ENCODE data around the gene IFT43. TPM values are rescaled to one million over a fixed set of nuclear protein-coding genes. Genes with fewer than 3 reads are reported as not detected.

Gene IFT43
- total RNA-seq, 6 experiments from 2014 or later = 27.1 to 33.4 (median 29.3) TPM

DNA sequence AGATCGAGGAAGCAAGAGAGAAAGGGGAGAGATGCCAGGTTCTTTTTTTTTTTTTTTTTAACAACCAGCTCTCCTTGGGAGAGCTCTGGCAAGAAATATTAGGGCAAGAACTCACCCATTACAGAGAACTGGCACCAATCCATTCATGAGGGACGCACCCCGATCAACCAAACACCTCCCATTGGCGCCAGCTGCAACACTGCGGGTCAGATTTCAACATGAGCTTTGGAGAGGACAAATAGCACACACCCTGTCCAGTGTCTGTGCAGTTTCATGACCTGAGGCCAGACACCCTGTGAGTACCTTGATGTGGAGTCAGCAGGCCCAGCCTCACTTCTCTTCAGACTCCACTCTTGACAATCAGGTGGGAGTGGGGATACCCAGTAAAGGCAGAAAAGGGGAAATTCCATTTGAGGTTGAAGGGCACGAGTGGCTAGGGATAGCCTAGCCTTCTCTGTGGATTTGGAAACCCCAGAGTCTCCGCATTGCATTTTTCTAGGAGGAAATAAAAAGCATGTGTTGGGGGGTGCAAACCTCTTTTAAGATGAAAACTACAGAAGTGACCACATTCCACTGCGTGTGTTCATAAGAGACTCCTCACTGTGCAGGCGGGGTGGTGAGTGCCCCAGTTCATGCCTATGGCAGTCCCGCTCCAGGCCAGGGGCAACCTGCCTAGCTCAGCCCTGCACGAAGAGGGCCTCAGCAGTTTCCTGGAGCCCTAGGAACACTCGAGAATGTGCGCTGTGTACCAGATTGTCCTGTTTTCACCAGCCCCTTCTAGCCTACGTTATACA is 123.7 kb downstream of the IFT43 start:
- peak; percentile 15 for DNase-seq
- TF ChIP-seq, protein P1, sequence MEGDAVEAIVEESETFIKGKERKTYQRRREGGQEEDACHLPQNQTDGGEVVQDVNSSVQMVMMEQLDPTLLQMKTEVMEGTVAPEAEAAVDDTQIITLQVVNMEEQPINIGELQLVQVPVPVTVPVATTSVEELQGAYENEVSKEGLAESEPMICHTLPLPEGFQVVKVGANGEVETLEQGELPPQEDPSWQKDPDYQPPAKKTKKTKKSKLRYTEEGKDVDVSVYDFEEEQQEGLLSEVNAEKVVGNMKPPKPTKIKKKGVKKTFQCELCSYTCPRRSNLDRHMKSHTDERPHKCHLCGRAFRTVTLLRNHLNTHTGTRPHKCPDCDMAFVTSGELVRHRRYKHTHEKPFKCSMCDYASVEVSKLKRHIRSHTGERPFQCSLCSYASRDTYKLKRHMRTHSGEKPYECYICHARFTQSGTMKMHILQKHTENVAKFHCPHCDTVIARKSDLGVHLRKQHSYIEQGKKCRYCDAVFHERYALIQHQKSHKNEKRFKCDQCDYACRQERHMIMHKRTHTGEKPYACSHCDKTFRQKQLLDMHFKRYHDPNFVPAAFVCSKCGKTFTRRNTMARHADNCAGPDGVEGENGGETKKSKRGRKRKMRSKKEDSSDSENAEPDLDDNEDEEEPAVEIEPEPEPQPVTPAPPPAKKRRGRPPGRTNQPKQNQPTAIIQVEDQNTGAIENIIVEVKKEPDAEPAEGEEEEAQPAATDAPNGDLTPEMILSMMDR (IDR thresholded peaks at IDR 0.05) = no peak
- H3K27me3 Mint-ChIP-seq (ENCODE audit: insufficient read depth) = peaks cover 29% of the 10 kb centered on the region

DNA sequence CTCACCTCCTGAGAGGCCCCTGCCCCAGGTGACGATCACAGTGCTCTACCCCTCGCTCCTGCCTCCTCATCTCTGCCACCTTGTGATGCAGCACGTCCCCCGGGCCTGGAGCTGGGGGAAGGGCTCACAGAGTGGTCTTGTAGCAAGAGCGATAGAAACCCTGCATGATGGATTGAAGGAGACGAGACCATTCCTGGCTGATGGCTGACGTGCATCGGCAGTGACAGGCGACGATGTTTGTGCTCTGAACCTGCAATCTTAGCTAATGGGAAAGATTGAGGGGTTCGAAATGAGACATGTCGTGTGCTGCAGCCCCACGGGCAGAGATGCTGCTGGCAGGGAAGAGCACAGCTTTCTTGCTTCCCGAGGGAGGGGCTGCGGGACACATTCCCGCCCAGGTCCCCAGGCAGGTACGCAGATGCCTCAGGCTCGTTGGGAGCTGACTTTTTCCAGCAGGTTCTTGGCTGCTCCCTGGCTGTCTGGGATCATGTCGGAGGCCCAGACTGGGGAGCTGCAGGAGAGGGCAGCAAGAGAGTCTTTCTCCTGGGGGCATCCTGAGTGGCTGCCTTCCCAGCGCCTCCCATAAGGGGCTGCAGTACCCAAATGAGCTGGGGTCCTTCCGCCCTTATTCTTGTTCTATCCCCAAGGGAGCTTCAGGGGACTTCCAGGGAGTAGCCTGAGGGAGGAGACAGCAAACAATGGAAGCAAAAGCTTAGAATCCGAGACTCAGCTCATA is 127.5 kb downstream of the IFT43 start:
- Mint-ChIP-seq H3K36me3 (ENCODE audit: low read depth) (no peaks in the 10 kb centered on the region), H3K4me3 (no peak overlapping the region), H3K27ac (no peak overlapping the region), H3K27me3 (ENCODE audit: insufficient read depth) (peaks cover 24% of the 10 kb centered on the region), H3K4me1 (ENCODE audit: low read depth) (peaks cover 16% of the 10 kb centered on the region), H3K9me3 (no peaks in the 10 kb centered on the region)
- no peak for DNase-seq
- TF ChIP-seq, protein P1 (IDR thresholded peaks at IDR 0.05) = no peak

More for the DNA sequence above, 123.7 kb downstream of the IFT43 start:
- no peak overlapping the region for H3K27ac Mint-ChIP-seq
- no peaks in the 10 kb centered on the region for H3K36me3 Mint-ChIP-seq (ENCODE audit: low read depth)
- no peaks in the 10 kb centered on the region for H3K9me3 Mint-ChIP-seq
- H3K4me3 Mint-ChIP-seq = no peak overlapping the region
- peaks cover 16% of the 10 kb centered on the region for H3K4me1 Mint-ChIP-seq (ENCODE audit: low read depth)

DNA sequence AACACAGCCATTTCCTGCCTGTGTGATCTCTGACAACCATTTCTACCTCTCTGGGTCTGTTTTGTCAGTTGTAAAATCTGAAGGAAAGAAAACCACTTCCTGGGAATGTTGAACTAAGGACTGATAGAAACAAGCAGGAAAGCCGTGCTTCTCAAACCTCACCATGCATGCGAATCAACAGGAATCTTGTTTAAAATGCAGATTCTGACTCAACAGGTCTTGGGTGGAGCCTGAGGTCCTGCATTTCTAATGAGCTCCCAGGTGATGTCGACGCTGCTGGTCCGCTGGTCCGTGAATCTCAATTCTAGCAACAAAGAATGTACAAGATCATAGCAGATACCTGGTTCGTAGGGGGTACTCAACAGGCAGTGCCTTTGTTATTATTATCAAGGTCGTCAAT is 128.1 kb downstream of the IFT43 start:
- TF ChIP-seq, protein P1 (IDR thresholded peaks at IDR 0.05) = no peak
- Mint-ChIP-seq H3K4me3 (no peak overlapping the region), H3K4me1 (ENCODE audit: low read depth) (peaks cover 14% of the 10 kb centered on the region), H3K27ac (no peak overlapping the region), H3K9me3 (no peaks in the 10 kb centered on the region), H3K27me3 (ENCODE audit: insufficient read depth) (peaks cover 24% of the 10 kb centered on the region), H3K36me3 (ENCODE audit: low read depth) (no peaks in the 10 kb centered on the region)
- no peak for DNase-seq

DNA sequence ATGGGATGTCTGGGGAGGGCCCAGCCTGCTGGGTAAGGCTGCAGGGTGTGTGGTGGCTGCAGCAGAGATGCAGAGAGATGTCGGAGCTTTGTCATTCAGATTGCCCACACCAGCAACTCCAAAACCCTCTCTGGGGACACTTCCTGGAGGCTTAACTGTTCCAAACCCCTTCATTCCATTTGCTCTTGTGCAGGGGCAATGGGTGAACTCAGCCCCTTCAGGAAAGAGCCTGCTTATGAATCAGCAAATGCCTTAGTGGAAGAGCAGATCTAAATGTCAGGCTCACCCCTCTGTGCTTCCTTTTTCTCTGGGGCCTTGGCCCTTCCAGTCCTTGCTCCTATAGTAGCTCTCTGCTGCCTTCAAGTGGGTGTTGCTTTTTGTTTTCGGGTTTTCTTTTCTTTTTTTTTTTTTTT is 129.5 kb downstream of the IFT43 start:
- TF ChIP-seq, protein P1 (IDR thresholded peaks at IDR 0.05) = peak; percentile 15; the same call in 1 of the 2 replicates
- no peak for DNase-seq
- Mint-ChIP-seq H3K4me3 (no peak overlapping the region), H3K4me1 (ENCODE audit: low read depth) (peaks cover 1% of the 10 kb centered on the region; the same call in 1 of the 2 replicates), H3K36me3 (ENCODE audit: low read depth) (no peaks in the 10 kb centered on the region), H3K27ac (no peak overlapping the region), H3K9me3 (no peaks in the 10 kb centered on the region), H3K27me3 (ENCODE audit: insufficient read depth) (peaks cover 20% of the 10 kb centered on the region)

DNA sequence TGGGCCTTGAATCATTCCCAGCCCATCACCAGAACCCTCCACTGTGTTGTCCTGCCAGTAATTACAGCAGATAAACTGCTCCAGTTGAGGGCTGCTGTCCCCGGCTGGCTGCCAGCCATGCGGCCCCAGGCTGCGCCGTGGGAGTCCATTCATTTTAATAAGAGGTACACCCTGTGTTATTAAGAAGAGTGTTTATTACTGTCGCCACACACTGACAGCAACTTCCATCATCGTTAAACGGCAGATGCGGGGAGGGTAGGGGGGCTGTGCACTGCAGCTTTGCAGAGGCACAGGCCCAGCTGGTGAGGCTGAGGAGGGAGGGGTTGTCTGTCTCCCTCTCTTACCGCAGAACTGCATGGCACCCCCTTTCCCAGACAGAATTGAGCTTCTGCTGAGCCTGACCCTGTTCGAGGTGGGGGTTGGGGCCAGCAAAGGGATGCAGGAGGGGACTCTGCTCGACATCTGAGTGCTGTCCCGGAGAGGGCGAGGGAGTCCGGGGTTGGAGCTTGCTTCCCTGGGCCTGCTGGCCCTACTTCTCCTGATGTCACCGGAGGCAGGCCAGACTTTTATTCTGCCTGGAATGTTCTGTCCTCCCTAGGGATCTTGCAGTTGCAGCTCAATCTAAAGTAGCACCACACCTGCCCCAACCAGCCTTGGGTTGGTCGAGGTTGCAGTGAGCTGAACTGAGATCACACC is 132.4 kb downstream of the IFT43 start:
- H3K9me3 Mint-ChIP-seq = no peaks in the 10 kb centered on the region
- TF ChIP-seq, protein P1 (IDR thresholded peaks at IDR 0.05) = no peak
- H3K4me3 Mint-ChIP-seq = no peak overlapping the region
- no peak overlapping the region for H3K27ac Mint-ChIP-seq
- peaks cover 25% of the 10 kb centered on the region for H3K27me3 Mint-ChIP-seq (ENCODE audit: insufficient read depth)
- H3K4me1 Mint-ChIP-seq (ENCODE audit: low read depth) = no peaks in the 10 kb centered on the region
- no peak for DNase-seq
- no peaks in the 10 kb centered on the region for H3K36me3 Mint-ChIP-seq (ENCODE audit: low read depth)
